Heart left ventricle (tissue), 16 donors: ENCODE data around the gene ZNF107. TPM values are rescaled to one million over a fixed set of nuclear protein-coding genes. Genes with fewer than 3 reads are reported as not detected.

Experiments used
- ATAC-seq, 4 donors: fragments of 200-7000 bp; cut with Tn5 transposase; one replicate each; pipeline ENCODE4 v1.9.1; 2020 to 2022; ENCODE audit warnings: moderate library complexity in 4 of 4, mild to moderate bottlenecking in 3 of 4, moderate number of reproducible peaks in 1 of 4
- DNase-seq, 5 donors: peaks; one replicate each; pipeline ENCODE4 v3.0.0-alpha.2; 2020
- H3K27ac ChIP-seq, 12 donors: fragments of 200-600 bp; sonication (generic) in 4 of 12; one replicate each; pipeline versions ENCODE4 v1.5.0 to v1.8.0; 2016 to 2022; ENCODE audit warnings: mild to moderate bottlenecking in 2 of 12
- H3K27me3 ChIP-seq, 9 donors: fragments of 200-600 bp; sonication (generic) in 2 of 9; one replicate each; pipeline versions ENCODE4 v1.5.1 to v1.8.0; 2016 to 2022; ENCODE audit warnings: mild to moderate bottlenecking in 3 of 9
- H3K36me3 ChIP-seq, 9 donors: fragments of 200-600 bp; sonication (generic) in 2 of 9; one replicate each; pipeline versions ENCODE4 v1.5.0 to v1.8.0; 2018 to 2022; ENCODE audit warnings: mild to moderate bottlenecking in 2 of 9
- H3K4me1 ChIP-seq, 12 donors: fragments of 200-600 bp; sonication (generic) in 4 of 12; one replicate each; pipeline versions ENCODE4 v1.5.0 to v1.8.0; 2016 to 2022; ENCODE audit warnings: mild to moderate bottlenecking in 3 of 12
- H3K4me3 ChIP-seq, 12 donors: fragments of 200-600 bp; sonication (generic) in 4 of 12; one replicate each; pipeline versions ENCODE4 v1.5.0 to v1.8.0; 2017 to 2022; ENCODE audit warnings: mild to moderate bottlenecking in 9 of 12, moderate library complexity in 4 of 12
- H3K9me3 ChIP-seq, 12 donors: fragments of 200-600 bp; sonication (generic) in 4 of 12; one replicate each; pipeline versions ENCODE4 v1.5.0 to v1.8.0; 2016 to 2022; ENCODE audit warnings: mild to moderate bottlenecking in 1 of 12
- CTCF ChIP-seq, 12 donors: fragments of 200-600 bp; sonication (generic) in 4 of 12; IDR thresholded peaks; one replicate each; pipeline versions ENCODE4 v1.5.0 to v1.8.0; 2018 to 2022; ENCODE audit warnings: antibody characterized with exemption in 12 of 12, mild to moderate bottlenecking in 5 of 12
- POLR2A ChIP-seq, 2 donors: fragments of 450-650 bp; IDR thresholded peaks; one replicate each; pipeline ENCODE4 v1.6.1; 2017; ENCODE audit warnings: antibody characterized with exemption in 2 of 2, mild to moderate bottlenecking in 2 of 2, moderate library complexity in 2 of 2
- WGBS, 4 donors: extraction: QIAGEN DNeasy Blood & Tissue Kit in 2 of 4; methylation state at CpG; one replicate each; pipeline versions ENCODE4 v1.1.5 to v1.1.7; 2013 to 2018; 5-methylcytosine and 5-hydroxymethylcytosine counted together
- intact Hi-C, 10 donors: fragments of 100-400 bp; cut with DNase I; formaldehyde crosslinking; loops; one replicate each; pipeline versions ENCODE4 v1.11.1 to v1.14.2; 2022
- polyA plus RNA-seq, 2 donors: library from polyadenylated mRNA; stranded (reverse); fragments of 200-250 nt; gene quantifications; one replicate each; pipeline ENCODE4 v1.2.3, GENCODE V29; 2013
- total RNA-seq, 9 donors: library from RNA; depleted of rRNA in 2 of 9; stranded (reverse); fragments of >200 nt in 2 of 9; fragmentation: NEBNext Ultra II Directional in 3 of 9; extraction: Animal tissue kit (Norgen Biotek cat#: 25700) in 3 of 9; gene quantifications; one replicate each; pipeline versions ENCODE4 v1.1.0 to v1.2.4, GENCODE V29; 2016 to 2023
- donor health status: ischemic (EF 13 %, LVEDD 7.1; RV severe dilation, severe dysfunction).
- donor health status: healthy with polysubstance abuse.
- donor health status: DM: no; HTN: yes; CAD: no.
- donor health status: DM: no; HTN: no; CAD: no.
- donor health status: ischemic (EF 25% LVEDD 6.9; RV normal size, moderate dysfunction).
- donor health status: ischemic (EF 25% LVEDD 5.7; RV mildly dilated, moderate dysfunction).
- donor health status: healthy.
- donor health status: DM: yes; HTN: yes; CAD: no.
- donor health status: ischemic (EF 35%, LVEDD 5.7; RV mildly dilated, moderate dysfunction).
- donor health status: nonischemic (EF 11% LVEDD 7.7; RV severe dilation, severe dysfunction).
- donor health status: DM: yes; HTN: yes; CAD: no.
- donor health status: PGD.
- donor health status: ischemic (EF 29% LVEDD 5.4; RV normal size, mild dysfunction).
- donor health status: nonischemic (EF 23%, LVEDD 6.1; RV moderate dilation, normal function).

Gene ZNF107
- total and polyA plus RNA-seq, 11 donors = 0.91 to 4.0 (median 1.7) TPM

GRCh38 chr7:64638822-64639221 lies 27.1 kb upstream of the ZNF107 start:
- DNase-seq (no peak), ATAC-seq (no peak)
- Histone ChIP-seq H3K4me3 (no peak overlapping the region), H3K9me3 (no peaks in the 10 kb centered on the region), H3K27me3 (no peaks in the 10 kb centered on the region), H3K4me1 (no peaks in the 10 kb centered on the region), H3K36me3 (no peaks in the 10 kb centered on the region), H3K27ac (no peak overlapping the region)
- TF ChIP-seq POLR2A (IDR thresholded peaks at IDR 0.05) = no peak
- TF ChIP-seq CTCF (IDR thresholded peaks at IDR 0.05) = no peak
- WGBS, 4 donors = 61 to 85% (median 69%) methylated on average over 2 of the region's 2 CpGs
- intact Hi-C loops = no loop called here

- 58 to 85% (median 72%) methylated on average over 2 of the region's 2 CpGs for WGBS, 4 donors
- H3K4me1 ChIP-seq = no peaks in the 10 kb centered on the region
- no peak for ATAC-seq
- no peak for DNase-seq
- no peaks in the 10 kb centered on the region for H3K36me3 ChIP-seq
- no peaks in the 10 kb centered on the region for H3K27me3 ChIP-seq
- TF ChIP-seq CTCF (IDR thresholded peaks at IDR 0.05) (no peak), POLR2A (IDR thresholded peaks at IDR 0.05) (no peak)
- H3K4me3 ChIP-seq = no peak overlapping the region
- no peaks in the 10 kb centered on the region for H3K9me3 ChIP-seq
- H3K27ac ChIP-seq = no peak overlapping the region
- intact Hi-C loops = no loop called here
Observed at GRCh38 chr7:64639267-64640001, 26.5 kb upstream of the ZNF107 start.

GRCh38 chr7:64640504-64640903 lies 25.4 kb upstream of the ZNF107 start:
- no peaks in the 10 kb centered on the region for H3K36me3 ChIP-seq
- ATAC-seq (no peak), DNase-seq (no peak)
- 40 to 81% (median 68%) methylated on average over 3 of the region's 3 CpGs for WGBS, 4 donors
- no peak overlapping the region for H3K27ac ChIP-seq
- no peaks in the 10 kb centered on the region for H3K9me3 ChIP-seq
- no peaks in the 10 kb centered on the region for H3K4me1 ChIP-seq
- H3K4me3 ChIP-seq = no peak overlapping the region
- TF ChIP-seq CTCF (IDR thresholded peaks at IDR 0.05) (no peak), POLR2A (IDR thresholded peaks at IDR 0.05) (no peak)
- H3K27me3 ChIP-seq = no peaks in the 10 kb centered on the region
- intact Hi-C loops = no loop called here

GRCh38 chr7:64642046-64642445 lies 23.9 kb upstream of the ZNF107 start:
- no peak for DNase-seq
- 86 to 94% (median 89%) methylated on average over 4 of the region's 4 CpGs for WGBS, 4 donors
- no peaks in the 10 kb centered on the region for H3K36me3 ChIP-seq
- TF ChIP-seq POLR2A (IDR thresholded peaks at IDR 0.05) (no peak), CTCF (IDR thresholded peaks at IDR 0.05) (no peak)
- intact Hi-C loops = no loop called here
- H3K4me1 ChIP-seq = no peaks in the 10 kb centered on the region
- H3K27me3 ChIP-seq = no peaks in the 10 kb centered on the region
- no peak overlapping the region for H3K4me3 ChIP-seq
- ATAC-seq = no peak
- H3K27ac ChIP-seq = no peak overlapping the region
- no peaks in the 10 kb centered on the region for H3K9me3 ChIP-seq
